HL-60 (cell line): ENCODE results near the gene CD93.

Experiments used
- POLR2AphosphoS5 ChIP-seq: IDR thresholded peaks from 2 replicates; pipeline ENCODE4 v1.6.1; 2012; ENCODE audit warnings: low read depth
- TF ChIP-seq, protein P1 (sequence below): IDR thresholded peaks from one replicate; pipeline ENCODE4 v1.5.1; 2011; ENCODE audit warnings: low read length, control low read depth, inconsistent platforms; ENCODE audit not compliant: insufficient read depth

DNA sequence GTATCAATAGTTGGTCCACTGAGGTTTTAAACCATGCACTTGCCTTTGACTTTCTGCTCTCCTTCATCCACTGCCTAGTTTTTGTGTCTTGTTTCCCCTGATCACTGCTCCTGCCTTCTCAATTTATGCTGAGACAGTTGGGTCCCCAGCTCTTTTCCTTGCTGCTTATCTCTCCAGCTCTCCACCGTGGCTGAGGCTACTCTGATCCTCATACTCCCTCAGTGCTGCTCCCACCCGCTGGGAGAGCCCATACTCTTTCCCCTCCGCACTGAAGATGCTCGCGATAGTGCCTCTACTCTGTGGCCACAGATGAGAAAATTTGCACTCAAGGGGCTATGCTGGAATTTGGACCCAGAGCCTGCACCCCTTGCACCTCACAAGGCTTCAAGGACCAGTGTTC is 33.2 kb downstream of the CD93 start:
- TF ChIP-seq, protein P1, sequence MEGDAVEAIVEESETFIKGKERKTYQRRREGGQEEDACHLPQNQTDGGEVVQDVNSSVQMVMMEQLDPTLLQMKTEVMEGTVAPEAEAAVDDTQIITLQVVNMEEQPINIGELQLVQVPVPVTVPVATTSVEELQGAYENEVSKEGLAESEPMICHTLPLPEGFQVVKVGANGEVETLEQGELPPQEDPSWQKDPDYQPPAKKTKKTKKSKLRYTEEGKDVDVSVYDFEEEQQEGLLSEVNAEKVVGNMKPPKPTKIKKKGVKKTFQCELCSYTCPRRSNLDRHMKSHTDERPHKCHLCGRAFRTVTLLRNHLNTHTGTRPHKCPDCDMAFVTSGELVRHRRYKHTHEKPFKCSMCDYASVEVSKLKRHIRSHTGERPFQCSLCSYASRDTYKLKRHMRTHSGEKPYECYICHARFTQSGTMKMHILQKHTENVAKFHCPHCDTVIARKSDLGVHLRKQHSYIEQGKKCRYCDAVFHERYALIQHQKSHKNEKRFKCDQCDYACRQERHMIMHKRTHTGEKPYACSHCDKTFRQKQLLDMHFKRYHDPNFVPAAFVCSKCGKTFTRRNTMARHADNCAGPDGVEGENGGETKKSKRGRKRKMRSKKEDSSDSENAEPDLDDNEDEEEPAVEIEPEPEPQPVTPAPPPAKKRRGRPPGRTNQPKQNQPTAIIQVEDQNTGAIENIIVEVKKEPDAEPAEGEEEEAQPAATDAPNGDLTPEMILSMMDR: no peak
- no peak for TF ChIP-seq POLR2AphosphoS5
